Lung (tissue), 12 donors: ENCODE results near the gene PSEN1. TPM values are rescaled to one million over a fixed set of nuclear protein-coding genes. Genes with fewer than 3 reads are reported as not detected.

Experiments
- ATAC-seq: fragments of 200-7000 bp; cut with Tn5 transposase; one replicate; pipeline ENCODE4 v1.9.1; 2020; ENCODE audit warnings: moderate number of reproducible peaks; ENCODE audit not compliant: insufficient read depth, low FRiP score
- DNase-seq, 3 donors: peaks; one replicate each; pipeline ENCODE4 v3.0.0-alpha.2; 2013 to 2017
- H3K27ac ChIP-seq, 2 donors: one replicate each; pipeline ENCODE4 v1.5.1; 2013; ENCODE audit warnings: mild to moderate bottlenecking in 2 of 2, moderate library complexity in 2 of 2, control low read depth in 1 of 2, inconsistent platforms in 1 of 2, low read depth in 1 of 2, low read length in 1 of 2
- H3K27me3 ChIP-seq, 3 donors: one replicate each; pipeline ENCODE4 v1.5.1; 2013; ENCODE audit warnings: low read length in 2 of 3; ENCODE audit not compliant: control insufficient read depth in 3 of 3, insufficient read depth in 3 of 3
- H3K36me3 ChIP-seq, 4 donors: one replicate each; pipeline ENCODE4 v1.5.1; 2013; ENCODE audit warnings: low read length in 4 of 4, mild to moderate bottlenecking in 1 of 4, moderate library complexity in 1 of 4; ENCODE audit not compliant: control insufficient read depth in 4 of 4, insufficient read depth in 4 of 4
- H3K4me1 ChIP-seq, 5 donors: one replicate each; pipeline ENCODE4 v1.5.1; 2013; ENCODE audit warnings: low read length in 5 of 5, mild to moderate bottlenecking in 2 of 5, moderate library complexity in 1 of 5; ENCODE audit not compliant: control insufficient read depth in 5 of 5, insufficient read depth in 5 of 5
- H3K4me3 ChIP-seq: one replicate; pipeline ENCODE4 v1.5.1; 2013; ENCODE audit warnings: mild to moderate bottlenecking, control low read depth, moderate library complexity
- H3K9ac ChIP-seq, 2 donors: one replicate each; pipeline ENCODE4 v1.5.1; 2013; ENCODE audit warnings: low read length in 2 of 2, control low read depth in 1 of 2; ENCODE audit not compliant: insufficient read depth in 1 of 2
- H3K9me3 ChIP-seq, 4 donors: one replicate each; pipeline ENCODE4 v1.5.1; 2013; ENCODE audit warnings: low read length in 3 of 4, mild to moderate bottlenecking in 1 of 4, moderate library complexity in 1 of 4; ENCODE audit not compliant: control insufficient read depth in 4 of 4, insufficient read depth in 3 of 4
- WGBS, 2 donors: extraction: QIAGEN DNeasy Blood & Tissue Kit; methylation state at CpG; one replicate each; pipeline ENCODE4 v1.1.7; 2013; 5-methylcytosine and 5-hydroxymethylcytosine counted together
- polyA plus RNA-seq, 2 donors: library from polyadenylated mRNA; stranded (reverse); fragments of 200-250 nt; gene quantifications; one replicate each; pipeline ENCODE4 v1.2.1, GENCODE V29; 2013
- total RNA-seq, 2 donors: library from RNA; depleted of rRNA in 1 of 2; stranded (reverse); fragments of >200 nt in 1 of 2; gene quantifications; one replicate each; pipeline ENCODE4 v1.2.1, GENCODE V29; 2014 to 2021
- TF ChIP-seq, protein P1 (sequence below): IDR thresholded peaks from 2 replicates; pipeline ENCODE4 v1.5.1; 2012; ENCODE audit warnings: mild to moderate bottlenecking; ENCODE audit errors: control extremely low read depth, extremely low read depth
- donor health status: control.
- donor health status: control.
- donor health status: Bipolar disorder and iron deficiency.
- donor health status: healthy.
- donor health status: DM: yes; HTN: yes; CAD: no.

The PSEN1 gene
- total and polyA plus RNA-seq, 4 donors, result 33.6 to 64.7 (median 50.6) TPM

DNA sequence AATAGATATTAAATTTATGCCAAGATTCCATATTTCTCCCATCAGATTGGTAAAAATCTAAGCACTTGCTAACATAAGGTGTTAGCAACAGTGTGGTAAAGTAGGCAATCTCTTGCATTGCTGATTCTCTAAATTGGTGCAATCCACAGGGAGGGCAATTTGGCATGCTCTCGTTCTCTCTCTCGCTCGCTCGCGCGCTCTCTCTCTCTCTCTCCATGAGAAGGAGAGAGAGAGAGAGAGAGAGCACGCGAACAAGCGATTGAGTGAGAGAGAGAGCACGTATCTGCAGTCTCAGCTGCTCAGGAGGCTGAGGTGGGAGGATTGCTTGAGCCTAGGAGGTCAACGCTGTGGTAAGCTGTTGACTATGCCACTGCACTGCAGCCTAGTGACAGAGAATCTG is 25.9 kb downstream of the PSEN1 start:
- peaks cover 8 to 27% (median 21%) of the 10 kb centered on the region in 4 donors for H3K36me3 ChIP-seq
- DNase-seq (no peak), ATAC-seq (no peak)
- whole genome bisulfite sequencing, 2 donors, result 89 to 96% methylated on average over 11 of the region's 11 CpGs
- TF ChIP-seq, protein P1, sequence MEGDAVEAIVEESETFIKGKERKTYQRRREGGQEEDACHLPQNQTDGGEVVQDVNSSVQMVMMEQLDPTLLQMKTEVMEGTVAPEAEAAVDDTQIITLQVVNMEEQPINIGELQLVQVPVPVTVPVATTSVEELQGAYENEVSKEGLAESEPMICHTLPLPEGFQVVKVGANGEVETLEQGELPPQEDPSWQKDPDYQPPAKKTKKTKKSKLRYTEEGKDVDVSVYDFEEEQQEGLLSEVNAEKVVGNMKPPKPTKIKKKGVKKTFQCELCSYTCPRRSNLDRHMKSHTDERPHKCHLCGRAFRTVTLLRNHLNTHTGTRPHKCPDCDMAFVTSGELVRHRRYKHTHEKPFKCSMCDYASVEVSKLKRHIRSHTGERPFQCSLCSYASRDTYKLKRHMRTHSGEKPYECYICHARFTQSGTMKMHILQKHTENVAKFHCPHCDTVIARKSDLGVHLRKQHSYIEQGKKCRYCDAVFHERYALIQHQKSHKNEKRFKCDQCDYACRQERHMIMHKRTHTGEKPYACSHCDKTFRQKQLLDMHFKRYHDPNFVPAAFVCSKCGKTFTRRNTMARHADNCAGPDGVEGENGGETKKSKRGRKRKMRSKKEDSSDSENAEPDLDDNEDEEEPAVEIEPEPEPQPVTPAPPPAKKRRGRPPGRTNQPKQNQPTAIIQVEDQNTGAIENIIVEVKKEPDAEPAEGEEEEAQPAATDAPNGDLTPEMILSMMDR, result no peak
- no peak overlapping the region for H3K27ac ChIP-seq
- no peak overlapping the region for H3K9ac ChIP-seq
- no peaks in the 10 kb centered on the region for H3K27me3 ChIP-seq
- H3K4me3 ChIP-seq, result no peak overlapping the region
- no peaks in the 10 kb centered on the region for H3K4me1 ChIP-seq
- no peaks in the 10 kb centered on the region for H3K9me3 ChIP-seq

DNA sequence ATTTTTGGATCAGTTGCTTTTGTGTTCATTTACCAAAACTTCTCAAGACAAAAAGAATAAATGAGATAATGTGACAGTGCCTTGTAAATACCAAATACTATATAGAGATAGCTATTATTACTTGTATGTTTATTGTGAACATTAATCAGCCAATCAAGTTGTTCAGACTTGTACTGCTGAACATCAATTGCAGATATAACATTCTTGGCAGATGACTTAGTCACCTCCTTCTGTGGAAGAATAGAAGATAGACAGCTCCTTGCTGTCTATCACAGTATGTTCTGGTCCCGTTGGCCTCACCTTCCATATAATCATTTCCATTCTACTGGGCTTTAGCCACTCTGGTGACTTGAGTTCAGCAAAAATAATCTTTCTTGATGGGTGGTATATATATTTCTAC is 30.1 kb downstream of the PSEN1 start:
- Histone ChIP-seq H3K4me1 (no peaks in the 10 kb centered on the region), H3K27ac (no peak overlapping the region), H3K36me3 (peaks cover 17 to 33% (median 29%) of the 10 kb centered on the region in 4 donors)

DNA sequence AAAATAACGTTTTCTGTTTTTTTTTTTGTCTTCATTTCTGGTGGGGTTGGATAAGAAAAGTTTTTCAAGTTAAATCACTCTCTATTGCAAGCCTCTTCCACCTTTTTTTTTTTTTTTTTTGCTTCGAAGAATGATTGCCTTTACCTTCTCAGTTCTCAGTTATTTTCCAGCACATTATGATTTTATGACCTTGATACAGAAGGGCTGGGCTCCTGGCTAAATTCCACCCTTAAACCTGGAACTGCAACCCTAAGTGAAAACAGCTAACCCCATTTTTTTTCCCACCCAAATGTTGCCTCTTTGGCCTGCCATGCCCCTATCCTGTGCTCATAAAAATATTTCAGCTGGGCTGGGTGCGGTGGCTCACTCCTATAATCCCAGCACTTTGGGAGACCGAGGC is 31.4 kb downstream of the PSEN1 start:
- Histone ChIP-seq H3K27ac (no peak overlapping the region), H3K4me3 (no peak overlapping the region), H3K9ac (no peak overlapping the region), H3K9me3 (peaks cover 0 to 2% (median 0%) of the 10 kb centered on the region in 4 donors), H3K36me3 (peaks cover 18 to 36% (median 30%) of the 10 kb centered on the region in 4 donors), H3K4me1 (no peaks in the 10 kb centered on the region), H3K27me3 (no peaks in the 10 kb centered on the region)
- ATAC-seq, result no peak
- TF ChIP-seq, protein P1, result no peak
- no peak for DNase-seq
- WGBS, 2 donors, result 87 to 95% methylated on average over 4 of the region's 4 CpGs

More for the DNA sequence above, 30.1 kb downstream of the PSEN1 start:
- WGBS, 2 donors, result 89% methylated on average over 1 of the region's 1 CpG
- TF ChIP-seq, protein P1, result no peak
- peaks cover 0 to 2% (median 0%) of the 10 kb centered on the region in 4 donors for H3K9me3 ChIP-seq
- no peak for ATAC-seq
- H3K9ac ChIP-seq, result no peak overlapping the region
- DNase-seq, result no peak
- H3K4me3 ChIP-seq, result no peak overlapping the region
- H3K27me3 ChIP-seq, result no peaks in the 10 kb centered on the region

DNA sequence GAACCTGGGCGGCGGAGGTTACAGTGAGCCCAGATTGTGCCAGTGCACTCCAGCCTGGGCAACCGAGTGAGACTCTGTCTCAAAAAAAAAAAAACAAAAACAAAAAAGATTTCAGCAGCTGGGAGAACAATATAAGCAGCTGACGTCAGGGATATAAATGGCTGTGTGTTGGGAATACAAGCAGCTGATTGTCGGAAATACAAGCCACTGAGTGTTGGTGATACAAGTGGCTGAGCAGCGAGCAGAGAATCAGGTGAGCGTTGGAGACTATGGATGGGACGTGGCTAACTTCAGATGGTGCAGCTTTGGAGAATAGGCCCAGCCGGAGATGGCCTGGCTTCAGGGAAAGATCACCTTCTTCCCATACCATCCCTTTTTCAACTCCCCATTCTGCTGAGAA is 32.0 kb downstream of the PSEN1 start:
- TF ChIP-seq, protein P1, result no peak

More for the DNA sequence above, 32.0 kb downstream of the PSEN1 start:
- peaks cover 0 to 2% (median 0%) of the 10 kb centered on the region in 4 donors for H3K9me3 ChIP-seq
- WGBS, 2 donors, result 90 to 92% methylated on average over 9 of the region's 9 CpGs
- no peak overlapping the region for H3K4me3 ChIP-seq
- no peaks in the 10 kb centered on the region for H3K4me1 ChIP-seq
- ATAC-seq (no peak), DNase-seq (no peak)
- no peak overlapping the region for H3K27ac ChIP-seq
- no peaks in the 10 kb centered on the region for H3K27me3 ChIP-seq
- no peak overlapping the region for H3K9ac ChIP-seq
- peaks cover 18 to 39% (median 32%) of the 10 kb centered on the region in 4 donors for H3K36me3 ChIP-seq
